NCI-H2196 (cell line): ENCODE measurements around the gene NSG1.

Experiments
- DNase-seq: peaks from one replicate; lab custom pipeline; 2025; ENCODE audit not compliant: unreplicated experiment; lab: John Stamatoyannopoulos, UW

The NSG1 gene

DNA sequence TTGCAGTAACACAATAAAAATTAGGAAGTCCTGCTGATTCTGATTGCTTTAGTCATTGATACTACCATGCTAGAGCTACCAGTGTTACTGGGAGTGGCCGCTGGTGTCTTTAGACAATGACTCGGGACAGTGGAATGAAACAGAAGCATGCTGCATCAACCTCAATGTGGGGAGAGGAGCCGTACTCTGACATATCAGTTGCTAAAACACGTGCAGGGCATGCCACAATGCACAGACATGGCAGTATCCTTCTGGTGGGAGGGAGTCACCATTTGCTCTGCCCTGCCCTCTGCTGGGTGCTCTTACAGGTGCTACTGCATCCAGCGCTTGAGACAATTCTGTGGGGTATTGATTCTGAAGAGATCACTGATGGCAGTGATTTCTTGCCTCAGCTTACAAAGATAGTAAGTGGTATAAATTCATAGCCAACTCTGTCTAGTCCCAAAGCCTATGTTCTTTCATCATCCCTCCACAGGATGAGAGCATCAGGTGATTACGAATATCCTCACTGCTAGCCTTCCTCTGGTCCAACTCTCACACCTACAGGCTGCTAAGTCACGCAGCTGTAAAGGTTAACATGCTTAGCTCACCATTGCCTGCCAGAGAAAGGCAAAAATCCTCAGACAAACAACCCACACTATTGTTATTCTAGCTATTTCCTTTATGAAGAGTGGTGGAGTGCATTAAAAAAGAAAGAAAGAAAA, 43.7 kb downstream of the NSG1 start:
- DNase-seq = peak; percentile 43

- DNase-seq = no peak
These were observed 45.6 kb downstream of the NSG1 start for GRCh38 chr4:4432341-4433125.

DNA sequence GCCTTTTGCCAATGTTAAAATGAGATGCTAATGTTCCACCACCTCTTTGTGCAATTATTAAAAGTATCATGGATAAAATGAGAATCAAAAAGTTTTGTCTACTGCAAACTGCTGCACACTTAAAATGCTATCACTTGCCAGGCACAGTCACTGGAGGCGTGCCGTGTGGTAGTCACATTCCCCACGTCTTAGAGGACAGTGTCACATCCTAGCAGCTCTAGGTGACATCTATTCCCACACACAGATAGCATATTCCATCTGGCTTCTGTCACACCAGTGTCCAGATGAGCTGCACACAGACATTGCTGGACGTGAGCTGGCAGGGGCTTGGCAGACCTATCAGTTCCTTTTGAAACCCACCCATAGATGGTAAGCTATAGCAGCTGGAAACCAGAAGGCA, 47.0 kb downstream of the NSG1 start:
- no peak for DNase-seq

GRCh38 chr4:4436244-4436823, 49.4 kb downstream of the NSG1 start:
- DNase-seq = no peak

GRCh38 chr4:4437798-4438470, 51.0 kb downstream of the NSG1 start:
- no peak for DNase-seq

GRCh38 chr4:4438891-4439290, 52.0 kb downstream of the NSG1 start:
- no peak for DNase-seq

DNA sequence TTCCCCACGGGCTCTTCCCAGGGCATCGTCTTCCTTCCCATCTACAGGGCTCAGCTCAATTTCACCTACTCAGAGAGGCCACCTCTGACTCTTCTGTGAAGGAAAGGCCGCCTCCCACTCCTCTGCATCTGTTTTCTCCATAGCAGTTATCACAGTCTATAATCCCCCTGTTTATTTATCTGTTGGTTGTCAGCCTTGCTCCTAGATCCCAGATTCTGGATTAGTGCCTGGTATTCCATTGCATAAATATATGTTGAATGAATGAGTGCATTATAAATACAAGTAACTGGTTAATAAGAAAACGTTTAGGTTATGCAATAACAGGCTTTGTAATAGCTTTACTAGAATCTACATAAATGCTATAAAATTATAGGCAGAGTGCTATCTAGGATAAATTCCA, 52.9 kb downstream of the NSG1 start:
- no peak for DNase-seq

DNA sequence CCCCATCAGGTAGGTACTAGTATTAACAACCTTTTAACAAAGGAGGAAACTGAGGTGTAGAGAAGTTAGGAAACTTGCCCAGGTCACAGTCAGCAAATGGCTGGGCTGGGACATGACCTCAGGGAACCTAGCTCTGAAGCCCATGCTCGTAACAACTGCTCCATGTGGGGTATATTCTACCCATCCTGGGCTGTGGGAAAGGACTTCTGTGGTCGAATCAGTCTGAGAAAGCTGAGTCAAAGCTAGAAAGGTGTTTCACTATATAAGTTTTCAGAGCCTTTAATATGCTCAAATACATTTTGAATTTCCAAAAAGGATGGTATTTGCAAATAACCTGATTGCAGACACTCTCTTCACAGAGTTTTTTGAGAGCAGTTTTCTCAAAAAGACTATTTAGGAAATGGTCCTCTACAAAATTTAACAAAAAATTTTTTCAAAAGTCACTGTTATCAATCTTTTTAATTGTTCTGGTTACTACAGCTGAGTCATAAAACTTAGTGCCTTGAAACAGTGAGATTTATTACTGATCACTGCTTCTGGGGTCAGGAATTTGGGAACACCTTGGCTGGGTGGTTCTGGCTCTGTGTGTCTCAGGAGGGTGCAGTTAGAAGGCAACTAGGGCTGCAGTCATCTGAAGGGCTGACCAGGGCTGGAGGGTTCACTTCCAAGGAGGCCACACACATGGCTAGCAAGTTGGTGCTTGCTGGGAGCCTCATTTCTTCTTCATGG, 53.6 kb downstream of the NSG1 start:
- no peak for DNase-seq

DNA sequence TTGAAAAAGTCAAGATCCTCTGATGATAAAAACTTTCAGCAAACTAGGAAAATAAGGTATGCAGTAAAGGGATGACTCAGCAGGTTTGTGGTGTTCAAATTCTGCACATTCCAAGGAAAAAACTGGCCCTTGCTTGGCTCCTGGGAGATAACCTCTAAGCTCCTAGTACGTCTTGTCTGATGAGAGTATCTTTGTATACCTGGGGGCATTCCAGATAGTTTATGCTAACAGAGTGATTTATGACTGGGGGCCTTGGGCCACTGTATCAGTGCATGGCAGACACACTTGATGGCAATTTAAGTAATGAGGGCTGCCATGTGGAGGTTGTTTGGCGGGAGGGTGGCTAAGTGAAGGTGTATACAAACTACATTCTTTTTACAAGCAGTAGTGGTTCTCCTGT, 56.9 kb downstream of the NSG1 start:
- no peak for DNase-seq

- no peak for DNase-seq
These were observed 59.5 kb downstream of the NSG1 start for GRCh38 chr4:4446434-4446833.

- peak; percentile 22 for DNase-seq
These were observed 68.4 kb downstream of the NSG1 start for GRCh38 chr4:4455210-4455865.

- DNase-seq = no peak
These were observed 69.4 kb downstream of the NSG1 start for GRCh38 chr4:4456351-4456750.

DNA sequence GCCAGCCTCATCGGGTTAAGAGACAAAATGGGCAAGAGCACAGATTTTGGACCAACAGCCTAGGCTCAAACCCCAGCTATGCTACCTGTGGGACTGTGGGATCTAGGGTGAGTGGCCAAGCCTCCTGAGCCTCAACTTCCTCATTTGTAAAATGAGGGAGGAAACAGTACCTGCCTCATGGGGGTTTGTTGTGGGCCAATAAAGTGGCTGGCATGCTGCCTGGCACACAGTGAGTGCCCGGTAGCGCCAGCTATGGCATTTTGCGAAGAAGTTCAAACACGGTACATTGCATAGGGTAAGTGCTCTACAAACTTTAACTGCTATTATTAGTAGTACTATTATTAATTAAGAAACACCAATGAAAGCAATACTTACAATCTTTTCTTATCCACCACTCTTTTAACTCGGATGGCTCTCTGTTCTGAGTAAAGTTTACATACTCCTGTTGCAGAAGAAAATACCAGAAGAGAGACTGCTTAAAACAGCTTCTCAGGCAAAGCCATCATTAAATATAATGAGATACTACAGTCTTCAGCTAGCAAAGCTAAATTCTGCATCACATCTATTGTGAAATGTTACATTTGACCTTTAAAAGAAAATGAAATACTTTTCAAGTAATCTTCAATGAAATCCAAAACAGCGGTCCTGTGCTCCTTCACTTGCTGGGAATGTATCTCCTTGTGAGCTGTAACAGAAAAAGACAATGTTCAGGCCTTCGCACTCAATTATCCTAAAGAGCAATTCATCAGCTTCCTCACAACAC, 70.1 kb downstream of the NSG1 start:
- no peak for DNase-seq

DNA sequence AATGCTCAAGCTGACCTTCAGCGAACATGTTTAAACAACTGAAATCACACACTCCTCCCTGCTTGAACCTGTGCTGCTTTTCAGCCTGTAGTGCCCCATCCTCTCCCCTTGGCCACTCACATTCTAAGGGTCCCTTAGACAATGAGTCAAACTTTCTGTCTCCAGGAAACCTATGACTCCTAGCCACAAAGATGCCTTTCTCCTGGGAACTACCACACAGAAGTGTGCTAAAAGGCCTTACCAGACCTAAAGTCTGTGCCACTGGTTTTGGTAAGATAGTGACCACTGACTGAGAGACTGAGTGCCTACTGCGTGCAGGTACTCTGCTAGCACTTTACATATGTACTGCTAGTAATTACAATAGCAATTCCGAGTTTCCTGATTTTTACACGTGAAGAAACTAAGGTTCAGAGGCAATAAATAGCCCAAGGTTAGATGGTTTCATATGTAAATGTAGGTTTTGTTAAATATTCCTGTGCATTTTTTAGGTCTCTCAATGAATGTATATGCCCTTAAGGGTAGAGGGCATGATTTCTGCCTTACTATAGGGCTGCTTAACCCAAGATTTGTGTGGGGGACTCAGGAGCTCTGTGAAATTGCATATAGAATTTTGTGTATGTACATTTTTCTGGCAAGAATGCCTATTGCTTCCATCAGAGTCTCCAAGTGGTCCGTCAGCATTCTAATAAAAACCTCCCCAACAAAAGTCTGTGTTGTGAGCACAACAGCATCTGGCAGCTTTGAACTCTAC, 71.1 kb downstream of the NSG1 start:
- DNase-seq = no peak

DNA sequence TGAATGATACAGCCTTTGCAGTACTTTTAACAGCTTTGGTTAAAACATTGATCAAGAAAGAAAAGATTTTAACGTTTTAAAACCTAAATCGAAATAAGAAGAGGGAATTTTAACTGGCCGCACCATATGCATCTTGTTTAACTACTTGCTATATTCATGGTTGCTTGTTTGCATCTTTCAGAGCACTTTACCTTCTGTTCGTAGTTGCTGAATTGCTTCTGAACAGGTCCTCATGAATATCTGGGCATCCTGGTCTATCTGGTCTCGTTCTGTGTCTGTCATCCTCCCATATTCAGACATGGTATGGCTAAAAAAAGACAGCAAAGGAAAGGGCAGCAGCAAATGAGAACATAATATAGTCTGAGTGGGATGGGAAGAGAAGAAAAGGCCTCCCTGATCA, 72.3 kb downstream of the NSG1 start:
- no peak for DNase-seq

GRCh38 chr4:4460759-4461158, 73.9 kb downstream of the NSG1 start:
- no peak for DNase-seq

DNA sequence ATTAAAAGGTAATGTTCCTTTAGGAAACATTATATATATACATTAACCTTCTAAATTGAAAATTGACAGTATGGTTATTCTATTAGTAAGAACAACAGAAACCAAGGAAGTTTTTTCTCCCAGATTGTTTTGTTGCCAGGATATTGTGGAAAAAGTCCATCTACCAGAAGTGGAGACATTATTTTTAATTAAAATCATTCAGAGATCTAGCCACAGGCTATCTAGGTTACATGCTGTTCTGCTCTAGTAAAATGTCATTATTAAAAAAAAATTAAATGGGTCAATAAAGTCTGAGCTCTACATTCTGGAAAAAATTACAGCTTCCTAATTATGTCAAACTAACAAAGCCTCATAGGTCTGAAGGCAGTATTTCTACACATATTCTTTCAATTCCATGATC, 74.3 kb downstream of the NSG1 start:
- DNase-seq = no peak

GRCh38 chr4:4461850-4462249, 74.9 kb downstream of the NSG1 start:
- no peak for DNase-seq

- no peak for DNase-seq
These were observed 76.1 kb downstream of the NSG1 start for GRCh38 chr4:4462970-4463369.
